ENCODE measurements around the gene VTI1A. TPM values are rescaled to one million over a fixed set of nuclear protein-coding genes. Genes with fewer than 3 reads are reported as not detected.

VTI1A gene
- total RNA-seq, 1 donor from 2014 or later, result 39.4 TPM

DNA sequence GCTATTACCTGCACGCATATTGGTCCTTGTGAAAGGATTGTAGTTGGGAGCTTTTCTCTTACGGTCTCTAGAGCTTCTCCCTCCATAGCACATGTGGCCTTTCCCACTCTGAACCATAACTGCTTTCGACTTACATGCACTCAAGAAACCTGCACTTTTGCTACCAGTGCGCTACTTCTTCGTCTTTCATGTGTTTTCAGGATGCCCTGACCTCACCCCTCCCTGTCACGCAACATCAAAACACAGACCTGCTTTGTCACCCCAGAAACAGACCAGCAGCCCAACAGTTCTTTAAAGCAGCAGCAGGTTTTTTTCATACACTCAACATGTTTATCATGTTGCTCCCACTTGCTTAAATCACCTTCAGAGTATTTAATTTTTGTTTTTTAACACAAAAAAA, 259.6 kb downstream of the VTI1A start:
- H3K9me3 Mint-ChIP-seq (ENCODE audit: low read depth), result no peaks in the 10 kb centered on the region
- H3K27ac Mint-ChIP-seq, result peak overlapping the region; percentile 73
- no peak for DNase-seq (ENCODE audit: low spot score, unreplicated experiment)
- H3K36me3 Mint-ChIP-seq (ENCODE audit: insufficient read depth), result no peaks in the 10 kb centered on the region
- no peak overlapping the region for H3K4me3 Mint-ChIP-seq (ENCODE audit: low read depth)
- H3K4me1 Mint-ChIP-seq (ENCODE audit: low read depth), result peaks cover 37% of the 10 kb centered on the region
- H3K27me3 Mint-ChIP-seq, result no peaks in the 10 kb centered on the region
- TF ChIP-seq, protein P1, sequence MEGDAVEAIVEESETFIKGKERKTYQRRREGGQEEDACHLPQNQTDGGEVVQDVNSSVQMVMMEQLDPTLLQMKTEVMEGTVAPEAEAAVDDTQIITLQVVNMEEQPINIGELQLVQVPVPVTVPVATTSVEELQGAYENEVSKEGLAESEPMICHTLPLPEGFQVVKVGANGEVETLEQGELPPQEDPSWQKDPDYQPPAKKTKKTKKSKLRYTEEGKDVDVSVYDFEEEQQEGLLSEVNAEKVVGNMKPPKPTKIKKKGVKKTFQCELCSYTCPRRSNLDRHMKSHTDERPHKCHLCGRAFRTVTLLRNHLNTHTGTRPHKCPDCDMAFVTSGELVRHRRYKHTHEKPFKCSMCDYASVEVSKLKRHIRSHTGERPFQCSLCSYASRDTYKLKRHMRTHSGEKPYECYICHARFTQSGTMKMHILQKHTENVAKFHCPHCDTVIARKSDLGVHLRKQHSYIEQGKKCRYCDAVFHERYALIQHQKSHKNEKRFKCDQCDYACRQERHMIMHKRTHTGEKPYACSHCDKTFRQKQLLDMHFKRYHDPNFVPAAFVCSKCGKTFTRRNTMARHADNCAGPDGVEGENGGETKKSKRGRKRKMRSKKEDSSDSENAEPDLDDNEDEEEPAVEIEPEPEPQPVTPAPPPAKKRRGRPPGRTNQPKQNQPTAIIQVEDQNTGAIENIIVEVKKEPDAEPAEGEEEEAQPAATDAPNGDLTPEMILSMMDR (IDR thresholded peaks at IDR 0.05; ENCODE audit: unreplicated experiment), result no peak

DNA sequence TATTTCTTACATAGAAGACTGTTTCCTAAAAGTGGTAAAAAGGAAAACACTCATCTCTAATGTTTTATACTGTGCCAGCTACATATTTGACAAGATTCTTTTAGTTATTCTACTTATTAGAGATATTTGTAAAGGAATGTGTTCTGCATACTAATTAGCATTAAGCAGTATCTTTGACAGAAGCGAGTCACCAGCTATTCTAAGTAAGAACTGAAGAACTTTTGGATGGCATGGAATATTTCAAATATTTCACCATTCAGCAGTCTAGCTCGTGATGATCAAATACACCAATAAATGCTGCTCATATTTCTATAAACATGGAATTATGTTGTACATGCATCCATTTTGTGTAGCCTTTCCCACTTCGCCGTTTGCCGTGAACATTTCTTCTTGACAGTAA, 261.4 kb downstream of the VTI1A start:
- no peaks in the 10 kb centered on the region for H3K27me3 Mint-ChIP-seq
- H3K4me3 Mint-ChIP-seq (ENCODE audit: low read depth), result no peak overlapping the region
- H3K9me3 Mint-ChIP-seq (ENCODE audit: low read depth), result no peaks in the 10 kb centered on the region
- no peak for DNase-seq (ENCODE audit: low spot score, unreplicated experiment)
- TF ChIP-seq, protein P1 (IDR thresholded peaks at IDR 0.05; ENCODE audit: unreplicated experiment), result no peak
- peaks cover 49% of the 10 kb centered on the region for H3K4me1 Mint-ChIP-seq (ENCODE audit: low read depth)
- H3K27ac Mint-ChIP-seq, result peak overlapping the region; percentile 83
- no peaks in the 10 kb centered on the region for H3K36me3 Mint-ChIP-seq (ENCODE audit: insufficient read depth)

DNA sequence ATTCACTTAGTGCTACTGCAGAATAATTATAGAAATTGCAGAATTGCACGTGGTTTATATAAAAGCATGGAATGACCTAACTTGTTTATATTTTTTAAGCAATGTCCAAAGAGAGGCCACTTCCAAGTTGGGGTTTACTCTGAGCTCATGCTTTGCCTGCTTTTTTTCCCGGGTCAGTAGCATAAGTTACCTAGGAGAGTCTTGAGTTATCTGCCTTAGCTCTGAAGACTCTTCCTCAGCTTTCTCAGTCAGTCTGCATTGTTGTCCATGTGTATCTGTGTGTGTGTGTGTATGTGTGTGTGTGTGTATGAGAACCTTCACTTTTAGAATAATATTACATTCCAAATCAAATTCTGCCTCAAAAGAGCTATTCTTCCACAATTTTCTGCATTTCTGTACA, 263.5 kb downstream of the VTI1A start:
- Mint-ChIP-seq H3K27me3 (no peaks in the 10 kb centered on the region), H3K9me3 (ENCODE audit: low read depth) (no peaks in the 10 kb centered on the region), H3K4me3 (ENCODE audit: low read depth) (no peak overlapping the region), H3K27ac (no peak overlapping the region), H3K36me3 (ENCODE audit: insufficient read depth) (no peaks in the 10 kb centered on the region), H3K4me1 (ENCODE audit: low read depth) (peaks cover 47% of the 10 kb centered on the region)
- DNase-seq (ENCODE audit: low spot score, unreplicated experiment), result no peak
- TF ChIP-seq, protein P1 (IDR thresholded peaks at IDR 0.05; ENCODE audit: unreplicated experiment), result no peak

DNA sequence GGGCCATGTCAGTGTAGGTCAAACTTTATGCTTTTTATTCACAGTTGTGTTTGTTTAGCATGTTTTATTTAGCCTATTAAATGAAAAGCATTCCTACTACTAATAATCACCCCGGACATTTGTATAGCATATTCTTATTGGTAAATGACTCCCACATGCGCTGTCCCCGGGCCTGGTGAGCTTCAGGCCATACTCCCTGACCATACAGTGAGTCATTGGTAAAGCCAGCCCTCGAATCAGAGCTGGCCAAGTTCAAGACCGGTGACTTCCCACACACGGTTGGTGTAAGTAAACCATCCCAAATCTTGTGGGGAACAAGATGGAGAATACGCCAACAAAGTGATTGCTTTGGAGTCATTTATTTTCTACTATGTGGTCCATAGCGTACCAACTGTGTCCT, 264.4 kb downstream of the VTI1A start:
- Mint-ChIP-seq H3K9me3 (ENCODE audit: low read depth) (no peaks in the 10 kb centered on the region), H3K27me3 (no peaks in the 10 kb centered on the region), H3K4me3 (ENCODE audit: low read depth) (no peak overlapping the region), H3K36me3 (ENCODE audit: insufficient read depth) (peaks cover 3% of the 10 kb centered on the region), H3K27ac (no peak overlapping the region), H3K4me1 (ENCODE audit: low read depth) (peaks cover 42% of the 10 kb centered on the region)
- no peak for DNase-seq (ENCODE audit: low spot score, unreplicated experiment)
- TF ChIP-seq, protein P1 (IDR thresholded peaks at IDR 0.05; ENCODE audit: unreplicated experiment), result no peak

DNA sequence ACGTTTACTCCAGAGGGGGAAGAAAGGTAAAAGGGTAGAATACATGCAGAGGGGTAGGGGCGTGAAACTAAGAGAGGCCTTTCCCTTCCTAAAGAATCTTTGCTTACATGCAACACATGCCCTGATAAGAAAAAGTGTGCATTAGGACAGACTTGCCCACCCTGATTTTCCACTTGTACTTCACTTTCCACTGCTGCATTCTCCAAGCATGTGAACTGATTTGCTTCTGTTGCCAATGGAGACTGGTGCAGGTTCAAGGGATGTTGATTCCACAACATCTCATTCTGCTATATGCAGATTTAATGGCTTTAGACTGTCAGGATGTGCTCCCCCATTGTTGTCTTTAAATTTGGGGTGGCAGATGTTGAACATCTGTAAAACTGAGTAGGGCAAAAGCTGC, 265.5 kb downstream of the VTI1A start:
- no peak for DNase-seq (ENCODE audit: low spot score, unreplicated experiment)
- Mint-ChIP-seq H3K4me3 (ENCODE audit: low read depth) (no peak overlapping the region), H3K27ac (peak overlapping the region; percentile 2), H3K4me1 (ENCODE audit: low read depth) (peaks cover 45% of the 10 kb centered on the region), H3K36me3 (ENCODE audit: insufficient read depth) (peaks cover 3% of the 10 kb centered on the region), H3K9me3 (ENCODE audit: low read depth) (no peaks in the 10 kb centered on the region), H3K27me3 (no peaks in the 10 kb centered on the region)
- TF ChIP-seq, protein P1 (IDR thresholded peaks at IDR 0.05; ENCODE audit: unreplicated experiment), result no peak
